Gastrocnemius medialis (tissue), 4 donors: ENCODE results near the gene PLA2G15.
A peak's percentile ranks its signal among the peaks of the same experiment; 100 is the strongest.

Experiments used
- POLR2A ChIP-seq, 2 donors: fragments of 450-650 bp; IDR thresholded peaks; one replicate each; pipeline ENCODE4 v1.6.1; 2017; ENCODE audit warnings: antibody characterized with exemption in 2 of 2, mild to moderate bottlenecking in 2 of 2, moderate library complexity in 2 of 2
- TF ChIP-seq, protein P1 (sequence below), 5 experiments: fragments of 450-650 bp in 3 of 5; fragments of 200-600 bp in 2 of 5; sonication (generic) in 2 of 5; IDR thresholded peaks in 4 of 5; conservative IDR thresholded peaks in 1 of 5; 1 replicate in 4 of 5; 2 replicates in 1 of 5; pipeline ENCODE4 v1.5.1; 2016 to 2019; ENCODE audit warnings: antibody characterized with exemption in 5 of 5, mild to moderate bottlenecking in 3 of 5, moderate library complexity in 3 of 5

- TF ChIP-seq, protein P1, sequence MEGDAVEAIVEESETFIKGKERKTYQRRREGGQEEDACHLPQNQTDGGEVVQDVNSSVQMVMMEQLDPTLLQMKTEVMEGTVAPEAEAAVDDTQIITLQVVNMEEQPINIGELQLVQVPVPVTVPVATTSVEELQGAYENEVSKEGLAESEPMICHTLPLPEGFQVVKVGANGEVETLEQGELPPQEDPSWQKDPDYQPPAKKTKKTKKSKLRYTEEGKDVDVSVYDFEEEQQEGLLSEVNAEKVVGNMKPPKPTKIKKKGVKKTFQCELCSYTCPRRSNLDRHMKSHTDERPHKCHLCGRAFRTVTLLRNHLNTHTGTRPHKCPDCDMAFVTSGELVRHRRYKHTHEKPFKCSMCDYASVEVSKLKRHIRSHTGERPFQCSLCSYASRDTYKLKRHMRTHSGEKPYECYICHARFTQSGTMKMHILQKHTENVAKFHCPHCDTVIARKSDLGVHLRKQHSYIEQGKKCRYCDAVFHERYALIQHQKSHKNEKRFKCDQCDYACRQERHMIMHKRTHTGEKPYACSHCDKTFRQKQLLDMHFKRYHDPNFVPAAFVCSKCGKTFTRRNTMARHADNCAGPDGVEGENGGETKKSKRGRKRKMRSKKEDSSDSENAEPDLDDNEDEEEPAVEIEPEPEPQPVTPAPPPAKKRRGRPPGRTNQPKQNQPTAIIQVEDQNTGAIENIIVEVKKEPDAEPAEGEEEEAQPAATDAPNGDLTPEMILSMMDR (IDR thresholded peaks at IDR 0.05 in 4 of 5, conservative IDR thresholded peaks at IDR 0.05 in 1 of 5) = peak; percentile 72 to 89 (median 83)
- TF ChIP-seq POLR2A (IDR thresholded peaks at IDR 0.05) = peak; percentile 97 to 99
Measured at GRCh38 chr16:68264128-68265077, 19.2 kb downstream of the PLA2G15 start, which contains the start of gene SLC7A6.
